Astrocyte (in vitro differentiated cells and primary cell): Measurements from ENCODE around the gene IL13RA2.

Experiments used
- EZH2 ChIP-seq: IDR thresholded peaks from 2 replicates; pipeline ENCODE4 v1.6.1; 2012; ENCODE audit warnings: mild to moderate bottlenecking, low read length, inconsistent platforms; ENCODE audit not compliant: insufficient read depth
- TF ChIP-seq, protein P1 (sequence below): IDR thresholded peaks from 2 replicates; pipeline ENCODE4 v1.5.1; 2011; ENCODE audit warnings: low read depth, mild to moderate bottlenecking, inconsistent platforms, low read length, moderate library complexity; ENCODE audit not compliant: insufficient read depth

DNA sequence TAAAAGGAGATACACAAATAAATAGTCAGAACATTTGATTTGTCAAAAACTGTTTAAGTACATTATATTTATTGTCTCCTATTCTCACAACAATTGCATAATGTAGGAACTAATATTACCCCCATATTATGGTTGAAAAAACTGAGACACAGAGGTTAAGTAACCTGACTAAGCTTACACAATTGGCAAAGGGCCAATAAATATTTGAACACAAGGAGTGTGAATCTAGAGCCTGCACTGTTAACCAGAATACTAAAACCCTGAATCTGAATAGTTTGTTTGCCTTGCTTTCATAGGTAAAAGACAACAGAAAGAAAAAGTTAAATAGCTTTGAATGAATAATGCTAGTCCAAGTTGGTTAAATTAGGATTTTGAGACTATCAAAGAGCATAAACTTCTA is 55.2 kb downstream of the IL13RA2 start:
- TF ChIP-seq, protein P1, sequence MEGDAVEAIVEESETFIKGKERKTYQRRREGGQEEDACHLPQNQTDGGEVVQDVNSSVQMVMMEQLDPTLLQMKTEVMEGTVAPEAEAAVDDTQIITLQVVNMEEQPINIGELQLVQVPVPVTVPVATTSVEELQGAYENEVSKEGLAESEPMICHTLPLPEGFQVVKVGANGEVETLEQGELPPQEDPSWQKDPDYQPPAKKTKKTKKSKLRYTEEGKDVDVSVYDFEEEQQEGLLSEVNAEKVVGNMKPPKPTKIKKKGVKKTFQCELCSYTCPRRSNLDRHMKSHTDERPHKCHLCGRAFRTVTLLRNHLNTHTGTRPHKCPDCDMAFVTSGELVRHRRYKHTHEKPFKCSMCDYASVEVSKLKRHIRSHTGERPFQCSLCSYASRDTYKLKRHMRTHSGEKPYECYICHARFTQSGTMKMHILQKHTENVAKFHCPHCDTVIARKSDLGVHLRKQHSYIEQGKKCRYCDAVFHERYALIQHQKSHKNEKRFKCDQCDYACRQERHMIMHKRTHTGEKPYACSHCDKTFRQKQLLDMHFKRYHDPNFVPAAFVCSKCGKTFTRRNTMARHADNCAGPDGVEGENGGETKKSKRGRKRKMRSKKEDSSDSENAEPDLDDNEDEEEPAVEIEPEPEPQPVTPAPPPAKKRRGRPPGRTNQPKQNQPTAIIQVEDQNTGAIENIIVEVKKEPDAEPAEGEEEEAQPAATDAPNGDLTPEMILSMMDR = no peak
- no peak for TF ChIP-seq EZH2
